Stimulated activated CD8-positive, alpha-beta memory T cell treated with anti-CD3 and anti-CD28 coated beads, Interleukin-7, amount 100 ng/mL, for 1 hour (primary cell): ENCODE results near the gene TDRD5.
A peak's percentile ranks its signal among the peaks of the same experiment; 100 is the strongest.
"Not testable (repeated sequence)": the region's sequence is repeated elsewhere in the genome, so short reads cannot be mapped to it uniquely, and the experiment has no call there.

ENCODE experiments used
- DNase-seq, 2 donors: peaks; one replicate each; pipeline ENCODE4 v3.0.0-alpha.2; 2020; ENCODE audit warnings: low read depth in 2 of 2

Gene TDRD5

DNA sequence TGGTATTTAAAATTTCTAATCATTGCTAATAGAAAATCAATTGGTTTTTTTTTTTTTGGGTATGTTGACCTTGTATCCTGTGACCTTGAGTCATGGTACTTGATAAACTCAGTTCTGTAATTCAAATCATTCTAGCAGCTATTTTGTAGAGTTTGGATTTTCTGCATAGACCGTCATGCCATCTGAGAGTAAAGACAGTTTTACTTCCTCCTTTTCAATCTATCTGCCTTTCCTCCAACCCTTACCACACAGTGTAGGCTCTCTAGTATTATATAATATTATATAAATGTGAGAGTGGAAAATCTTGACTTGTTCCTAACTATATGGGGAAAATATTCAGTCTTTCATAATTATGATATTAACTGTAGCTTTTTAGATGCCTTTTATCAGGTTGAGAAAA, 7.0 kb downstream of the TDRD5 start:
- no peak for DNase-seq

DNA sequence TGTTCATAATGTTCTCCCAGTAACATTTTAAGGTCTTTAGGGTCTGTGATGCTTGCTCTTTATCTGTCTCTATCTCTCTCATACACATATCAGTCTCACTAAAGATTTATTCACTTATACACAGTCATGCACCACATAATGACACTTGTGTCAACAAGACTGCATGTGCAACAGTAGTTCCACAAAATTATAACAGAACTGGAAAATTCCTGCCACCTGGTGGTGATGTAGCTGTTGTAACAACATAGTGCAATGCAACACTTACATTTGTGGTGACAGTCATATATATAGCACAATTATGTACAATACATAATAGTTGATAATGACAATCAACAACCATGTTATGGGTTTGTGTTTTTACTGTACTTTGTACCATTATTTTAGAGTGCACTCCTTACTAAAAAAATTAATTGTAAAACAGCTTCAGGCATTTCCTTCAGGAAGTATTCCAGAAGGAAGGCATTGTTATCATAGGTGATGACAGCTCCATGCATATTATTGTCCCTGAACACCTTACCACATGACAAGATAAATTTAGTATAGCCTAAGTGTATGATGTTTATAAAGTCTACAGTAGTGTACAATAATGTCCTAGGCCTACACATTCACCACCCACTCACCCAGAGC, 8.1 kb downstream of the TDRD5 start:
- DNase-seq: no peak

- no peak for DNase-seq
These were observed 9.5 kb downstream of the TDRD5 start for GRCh38 chr1:179601093-179601492.

- DNase-seq: no peak
These were observed 20.7 kb downstream of the TDRD5 start for GRCh38 chr1:179612361-179612760.

DNA sequence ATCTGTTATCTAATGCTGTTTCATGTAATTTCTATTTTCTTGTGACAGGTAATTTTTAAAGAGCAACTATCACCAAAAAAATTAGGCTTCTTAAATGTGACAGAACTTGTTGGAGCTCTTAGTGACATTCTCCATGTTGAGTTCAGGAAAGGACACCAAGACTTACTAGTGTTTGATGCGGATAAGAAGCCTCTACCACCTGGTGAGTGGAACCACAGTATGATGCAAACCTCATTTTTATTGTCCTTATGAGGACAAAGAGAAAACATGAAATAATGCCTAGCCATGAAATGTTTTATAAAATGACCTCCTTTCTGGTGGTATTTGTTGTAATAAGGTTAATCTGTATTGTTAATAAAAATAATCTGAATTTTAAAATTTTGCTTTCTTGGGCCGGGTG, 39.1 kb downstream of the TDRD5 start:
- DNase-seq: no peak

- no peak for DNase-seq
These were observed 41.2 kb downstream of the TDRD5 start for GRCh38 chr1:179632868-179633267.

- no peak for DNase-seq
These were observed 45.7 kb downstream of the TDRD5 start for GRCh38 chr1:179637211-179637860.

GRCh38 chr1:179661018-179661417, 69.4 kb downstream of the TDRD5 start:
- DNase-seq: no peak

GRCh38 chr1:179663810-179664209, 72.2 kb downstream of the TDRD5 start:
- DNase-seq: no peak

GRCh38 chr1:179677882-179678281, 86.2 kb downstream of the TDRD5 start:
- no peak for DNase-seq

- DNase-seq: not testable (repeated sequence)
These were observed 102.9 kb downstream of the TDRD5 start for GRCh38 chr1:179694530-179694929.

- no peak for DNase-seq
These were observed 111.4 kb downstream of the TDRD5 start for GRCh38 chr1:179702946-179703539.

GRCh38 chr1:179706339-179706941, 114.8 kb downstream of the TDRD5 start:
- DNase-seq: peak in 1 of 2 donors; percentile 25

GRCh38 chr1:179707406-179707805, 115.8 kb downstream of the TDRD5 start:
- no peak for DNase-seq

GRCh38 chr1:179708434-179709195, 117.0 kb downstream of the TDRD5 start:
- no peak for DNase-seq

DNA sequence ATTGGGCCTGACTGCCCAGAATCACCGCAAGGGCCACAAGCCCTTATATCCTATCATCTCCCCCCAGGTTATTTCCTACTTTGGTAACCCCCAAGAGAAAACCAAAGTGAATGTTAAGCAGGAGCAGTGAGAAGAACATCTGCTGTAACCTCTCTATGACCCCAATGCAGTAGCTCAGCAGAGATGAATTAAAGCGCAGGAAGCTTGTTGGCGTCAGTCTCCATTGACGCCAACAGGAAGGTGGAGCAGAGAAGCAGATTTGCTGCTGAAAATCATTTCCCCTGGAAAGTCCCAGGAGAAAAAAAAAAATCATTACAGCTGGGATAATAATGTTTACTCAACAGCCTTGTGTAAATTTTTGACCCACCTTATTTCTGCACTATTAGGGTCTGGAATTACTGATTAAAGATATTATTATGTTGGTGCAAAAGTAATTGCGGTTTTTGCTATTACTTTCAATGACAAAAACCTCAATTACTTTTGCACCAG, 118.3 kb downstream of the TDRD5 start:
- DNase-seq: no peak

GRCh38 chr1:179714159-179714558, 122.5 kb downstream of the TDRD5 start:
- DNase-seq: no peak

DNA sequence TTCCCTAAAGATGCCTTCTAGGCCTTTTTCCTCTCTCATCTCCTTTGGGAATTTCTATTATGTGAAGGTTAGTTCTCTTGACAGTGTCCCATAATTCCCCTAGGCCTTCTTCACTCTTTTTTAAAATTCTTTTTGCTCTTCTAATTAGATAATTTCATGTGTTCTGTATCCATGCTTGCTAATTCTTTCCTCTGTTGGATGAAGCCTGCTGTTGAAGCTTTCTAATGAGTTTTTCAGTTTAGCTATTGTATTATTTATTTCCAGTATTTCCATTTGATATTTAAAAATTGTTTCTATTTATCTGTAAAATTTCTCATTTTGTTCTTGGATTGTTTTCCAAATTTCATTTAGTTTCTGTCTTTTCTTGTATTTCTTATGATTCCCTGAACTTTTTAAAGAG, 123.0 kb downstream of the TDRD5 start:
- no peak for DNase-seq

DNA sequence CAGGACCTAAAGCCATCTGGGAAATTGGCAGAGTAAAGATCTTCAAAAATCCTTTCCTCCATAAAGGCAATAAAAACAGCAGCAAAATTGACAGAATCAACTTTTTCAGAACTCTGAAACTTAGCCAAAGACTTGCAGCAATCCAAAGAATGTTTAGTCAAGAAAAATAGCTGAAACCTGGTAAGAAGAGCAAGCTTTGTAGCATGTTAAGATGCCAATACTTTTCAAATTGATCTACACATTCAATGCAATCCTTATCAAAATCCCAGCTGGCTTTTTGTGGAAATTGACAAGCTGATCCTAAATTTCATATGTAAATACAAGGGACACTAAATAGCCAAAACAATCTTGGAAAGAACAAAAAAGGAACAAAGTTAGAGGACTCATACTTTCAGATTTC, 127.6 kb downstream of the TDRD5 start:
- DNase-seq: no peak

DNA sequence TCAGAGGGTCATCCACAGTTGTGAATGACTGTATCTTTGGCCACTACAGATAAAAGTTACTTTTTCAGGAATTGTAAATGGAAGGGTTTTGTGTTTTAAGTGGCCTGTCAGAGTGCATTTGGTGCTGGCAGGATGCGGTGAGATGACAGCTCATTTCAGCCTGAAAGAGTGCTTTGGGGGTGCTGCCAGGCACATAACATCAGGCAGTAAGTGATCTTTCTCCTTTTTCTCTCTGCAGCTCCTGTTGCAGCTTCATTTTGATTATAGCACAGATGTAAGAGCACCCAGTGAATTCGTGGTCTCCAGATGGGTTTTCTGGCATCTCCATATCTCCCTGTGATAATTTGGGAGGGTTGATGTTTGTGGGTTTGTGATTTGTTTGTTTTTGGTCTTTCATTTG, 136.6 kb downstream of the TDRD5 start:
- no peak for DNase-seq

- no peak for DNase-seq
These were observed 138.2 kb downstream of the TDRD5 start for GRCh38 chr1:179729881-179730280.

DNA sequence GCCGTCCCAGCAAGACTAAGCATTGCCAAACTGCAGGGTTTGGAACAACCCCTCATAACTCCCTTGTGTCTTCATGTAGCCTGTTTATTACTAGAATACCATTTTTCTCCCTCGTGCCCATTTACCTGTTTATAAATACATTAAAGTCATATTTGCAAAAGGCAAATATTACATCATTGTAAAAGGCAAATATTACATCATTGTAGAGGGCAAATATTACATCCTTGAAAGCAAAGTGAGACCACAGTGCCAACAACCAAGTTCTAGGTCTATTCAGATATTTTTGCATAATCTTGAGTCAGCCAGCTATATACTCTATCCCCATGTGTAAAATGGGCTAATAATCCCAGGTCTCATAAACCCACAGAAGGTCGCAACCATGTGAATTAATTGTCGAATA, 140.0 kb downstream of the TDRD5 start:
- no peak for DNase-seq
